Iris pigment epithelial cell (primary cell): ENCODE data around the gene POLR2M.

Experiments used
- DNase-seq: peaks from one replicate; pipeline ENCODE4 v3.0.0-alpha.2; 2011; ENCODE audit warnings: low read depth

POLR2M gene

GRCh38 chr15:57738734-57739237 is 32.3 kb downstream of the POLR2M start:
- DNase-seq, result no peak

- DNase-seq, result no peak
These were observed 33.5 kb downstream of the POLR2M start for GRCh38 chr15:57740048-57740447.

- no peak for DNase-seq
These were observed 34.6 kb downstream of the POLR2M start for GRCh38 chr15:57741089-57741488.

- no peak for DNase-seq
These were observed 36.9 kb downstream of the POLR2M start for GRCh38 chr15:57743424-57743823.

- DNase-seq, result no peak
These were observed 40.3 kb downstream of the POLR2M start for GRCh38 chr15:57746786-57747185.

GRCh38 chr15:57747206-57747896 is 40.8 kb downstream of the POLR2M start:
- DNase-seq, result peak; percentile 65

- DNase-seq, result peak; percentile 56
These were observed 44.8 kb downstream of the POLR2M start for GRCh38 chr15:57751177-57751800.

GRCh38 chr15:57752436-57752835 is 45.9 kb downstream of the POLR2M start:
- DNase-seq, result no peak

- DNase-seq, result no peak
These were observed 46.3 kb downstream of the POLR2M start for GRCh38 chr15:57752840-57753239.

- DNase-seq, result no peak
These were observed 50.0 kb downstream of the POLR2M start for GRCh38 chr15:57756466-57756865.

GRCh38 chr15:57758560-57758959 is 52.0 kb downstream of the POLR2M start:
- DNase-seq, result no peak

- DNase-seq, result no peak
These were observed 55.0 kb downstream of the POLR2M start for GRCh38 chr15:57761562-57761961.

GRCh38 chr15:57762302-57762701 is 55.8 kb downstream of the POLR2M start:
- DNase-seq, result no peak

- no peak for DNase-seq
These were observed 56.9 kb downstream of the POLR2M start for GRCh38 chr15:57763176-57763964.
